A673 (cell line): ENCODE measurements around the gene ZNF367. TPM values are rescaled to one million over a fixed set of nuclear protein-coding genes. Genes with fewer than 3 reads are reported as not detected.
"Not testable (repeated sequence)": the region's sequence is repeated elsewhere in the genome, so short reads cannot be mapped to it uniquely, and the experiment has no call there.

Source experiments
- BruUV-seq: library from RNA; stranded (reverse); fragments of 400-500 nt; replicated peaks from 2 replicates; lab custom pipeline; 2021; lab: Mats Ljungman, UMichigan
- CTCF ChIA-PET: fragments of 300-600 bp; sonication (Branson Sonifier 250); formaldehyde crosslinking; loops from one replicate; lab custom pipeline; 2022; ENCODE audit warnings: antibody characterized with exemption; lab: Charles Lee
- POLR2A ChIA-PET: fragments of 300-600 bp; sonication (Branson Sonifier 250); formaldehyde crosslinking; loops from one replicate; lab custom pipeline; 2022; ENCODE audit warnings: antibody characterized with exemption; ENCODE audit not compliant: low non-redundant PET; lab: Charles Lee
- DNase-seq: peaks from one replicate; pipeline ENCODE4 v3.0.0-alpha.2; 2015; ENCODE audit warnings: low spot score
- H3K27ac ChIP-seq: fragments of 200-600 bp; sonication (generic); 2 replicates; pipeline ENCODE4 v1.5.1; 2016; ENCODE audit warnings: mixed run types, low read depth, mild to moderate bottlenecking, mixed read lengths, antibody characterized with exemption, low read length; ENCODE audit not compliant: poor library complexity, severe bottlenecking
- H3K27me3 ChIP-seq: fragments of 200-600 bp; sonication (generic); replicated peaks from 2 replicates; pipeline ENCODE4 v1.6.1; 2017; ENCODE audit warnings: mixed run types, low read depth, mild to moderate bottlenecking, mixed read lengths, antibody characterized with exemption, low read length; ENCODE audit not compliant: insufficient read depth, poor library complexity
- H3K36me3 ChIP-seq: fragments of 200-600 bp; sonication (generic); 2 replicates; pipeline ENCODE4 v1.6.1; 2016; ENCODE audit warnings: mixed run types, mild to moderate bottlenecking, mixed read lengths, antibody characterized with exemption, low read length; ENCODE audit not compliant: insufficient read depth, poor library complexity, severe bottlenecking
- H3K4me1 ChIP-seq: fragments of 200-600 bp; sonication (generic); 2 replicates; pipeline ENCODE4 v1.6.1; 2017; ENCODE audit warnings: mixed run types, mild to moderate bottlenecking, mixed read lengths, antibody characterized with exemption, low read length; ENCODE audit not compliant: insufficient read depth, poor library complexity, severe bottlenecking
- H3K4me3 ChIP-seq: fragments of 200-600 bp; sonication (generic); 2 replicates; pipeline ENCODE4 v1.5.1; 2016; ENCODE audit warnings: low read depth, mixed run types, mild to moderate bottlenecking, mixed read lengths, low read length; ENCODE audit not compliant: poor library complexity, severe bottlenecking
- H3K9me3 ChIP-seq: fragments of 200-600 bp; sonication (generic); 2 replicates; pipeline ENCODE4 v1.6.1; 2016; ENCODE audit warnings: mixed run types, low read depth, mild to moderate bottlenecking, mixed read lengths, antibody characterized with exemption, low read length; ENCODE audit not compliant: poor library complexity, severe bottlenecking
- EZH2 ChIP-seq: fragments of 200-600 bp; sonication (generic); IDR thresholded peaks from 2 replicates; pipeline ENCODE4 v1.6.1; 2017; ENCODE audit warnings: borderline replicate concordance, low read depth, mild to moderate bottlenecking, mixed read lengths, antibody characterized with exemption, low read length; ENCODE audit not compliant: poor library complexity, severe bottlenecking
- intact Hi-C: fragments of 100-400 bp; cut with micrococcal nuclease; formaldehyde crosslinking; loops from one replicate; pipeline ENCODE4 v1.10.0; 2022; ENCODE audit not compliant: unreplicated experiment
- total RNA-seq: library from RNA; stranded (reverse); gene quantifications from 2 replicates; pipeline ENCODE4 v1.2.3, GENCODE V29; 2021
- TF ChIP-seq, protein P1 (sequence below): fragments of 300-800, 200-600 bp; sonication (generic); conservative IDR thresholded peaks from 2 replicates; pipeline ENCODE4 v1.5.1; 2017; ENCODE audit warnings: low read depth, mild to moderate bottlenecking, antibody characterized with exemption, low read length, moderate library complexity, mixed read lengths

ZNF367 gene
- total RNA-seq, 1 experiment from 2014 or later, result 14.6 TPM

DNA sequence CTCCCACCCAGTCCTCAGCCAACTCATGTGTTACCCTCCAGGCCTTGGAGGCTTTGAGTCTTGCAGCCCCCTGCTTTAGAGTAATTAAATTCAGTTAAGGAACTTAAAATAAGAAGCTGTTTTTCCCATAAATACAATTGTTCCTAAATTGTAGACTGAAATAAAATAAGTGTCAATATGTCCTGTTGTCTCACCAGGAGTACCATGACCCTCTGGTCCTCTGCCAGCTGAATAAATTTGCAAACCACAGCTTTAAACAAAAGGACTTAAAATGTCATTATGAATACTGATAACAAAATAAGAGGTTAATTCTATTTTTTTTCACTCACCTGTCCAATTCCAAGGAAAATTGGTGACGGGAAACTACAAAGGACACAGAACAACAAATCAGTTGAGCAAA, 50.2 kb downstream of the ZNF367 start:
- DNase-seq, result no peak
- Histone ChIP-seq H3K4me1 (no peaks in the 10 kb centered on the region), H3K9me3 (no peaks in the 10 kb centered on the region), H3K27ac (no peak overlapping the region), H3K36me3 (no peaks in the 10 kb centered on the region), H3K27me3 (no peaks in the 10 kb centered on the region), H3K4me3 (no peak overlapping the region)
- ChIA-PET CTCF (no interaction called here), POLR2A (no interaction called here)
- no TSS peak for BruUV-seq
- TF ChIP-seq, protein P1, sequence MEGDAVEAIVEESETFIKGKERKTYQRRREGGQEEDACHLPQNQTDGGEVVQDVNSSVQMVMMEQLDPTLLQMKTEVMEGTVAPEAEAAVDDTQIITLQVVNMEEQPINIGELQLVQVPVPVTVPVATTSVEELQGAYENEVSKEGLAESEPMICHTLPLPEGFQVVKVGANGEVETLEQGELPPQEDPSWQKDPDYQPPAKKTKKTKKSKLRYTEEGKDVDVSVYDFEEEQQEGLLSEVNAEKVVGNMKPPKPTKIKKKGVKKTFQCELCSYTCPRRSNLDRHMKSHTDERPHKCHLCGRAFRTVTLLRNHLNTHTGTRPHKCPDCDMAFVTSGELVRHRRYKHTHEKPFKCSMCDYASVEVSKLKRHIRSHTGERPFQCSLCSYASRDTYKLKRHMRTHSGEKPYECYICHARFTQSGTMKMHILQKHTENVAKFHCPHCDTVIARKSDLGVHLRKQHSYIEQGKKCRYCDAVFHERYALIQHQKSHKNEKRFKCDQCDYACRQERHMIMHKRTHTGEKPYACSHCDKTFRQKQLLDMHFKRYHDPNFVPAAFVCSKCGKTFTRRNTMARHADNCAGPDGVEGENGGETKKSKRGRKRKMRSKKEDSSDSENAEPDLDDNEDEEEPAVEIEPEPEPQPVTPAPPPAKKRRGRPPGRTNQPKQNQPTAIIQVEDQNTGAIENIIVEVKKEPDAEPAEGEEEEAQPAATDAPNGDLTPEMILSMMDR, result no peak
- TF ChIP-seq EZH2, result no peak
- intact Hi-C loops, result no loop called here

DNA sequence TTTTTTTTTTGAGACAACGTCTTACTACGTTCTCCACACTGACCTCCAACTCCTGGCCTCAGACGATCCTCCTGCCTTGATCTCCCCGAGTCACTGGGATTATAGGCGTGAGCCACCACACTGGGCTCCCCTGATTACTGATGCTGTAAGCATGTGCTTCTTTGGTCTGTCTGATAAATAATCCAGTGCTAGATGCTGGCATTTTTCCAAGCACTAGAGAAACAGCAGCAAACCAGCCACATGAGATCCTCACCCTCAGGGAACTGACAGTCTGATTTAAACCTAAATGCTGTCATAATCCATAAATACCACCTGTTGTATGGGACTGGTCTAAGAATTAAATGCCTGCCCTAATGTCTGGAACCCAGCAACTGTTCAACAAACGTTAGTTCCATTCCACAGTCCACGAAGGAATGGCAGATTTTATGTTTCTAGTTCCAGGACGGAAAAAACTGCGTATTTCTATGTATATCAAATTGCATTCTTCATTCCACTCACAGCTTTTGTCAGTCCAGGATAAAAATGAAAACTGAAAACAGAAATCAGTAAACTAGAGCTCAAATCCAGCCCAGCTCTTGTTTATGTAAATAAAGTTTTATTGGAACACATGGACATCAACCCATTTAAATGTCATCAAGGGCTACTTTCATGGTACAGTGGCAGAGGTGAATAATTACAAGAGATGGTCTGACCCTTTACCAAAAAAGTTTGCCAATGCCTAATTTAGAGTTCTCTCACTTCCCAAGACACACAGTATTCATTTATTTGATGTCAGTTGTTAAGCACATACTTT, 54.8 kb downstream of the ZNF367 start:
- intact Hi-C loops, result no loop called here
- Histone ChIP-seq H3K4me3 (no peak overlapping the region), H3K27me3 (no peaks in the 10 kb centered on the region), H3K4me1 (no peaks in the 10 kb centered on the region), H3K36me3 (no peaks in the 10 kb centered on the region), H3K27ac (no peak overlapping the region), H3K9me3 (no peaks in the 10 kb centered on the region)
- POLR2A ChIA-PET, result no interaction called here
- CTCF ChIA-PET, result no interaction called here
- BruUV-seq, result no TSS peak
- TF ChIP-seq EZH2, result no peak
- TF ChIP-seq, protein P1, result no peak
- no peak for DNase-seq

DNA sequence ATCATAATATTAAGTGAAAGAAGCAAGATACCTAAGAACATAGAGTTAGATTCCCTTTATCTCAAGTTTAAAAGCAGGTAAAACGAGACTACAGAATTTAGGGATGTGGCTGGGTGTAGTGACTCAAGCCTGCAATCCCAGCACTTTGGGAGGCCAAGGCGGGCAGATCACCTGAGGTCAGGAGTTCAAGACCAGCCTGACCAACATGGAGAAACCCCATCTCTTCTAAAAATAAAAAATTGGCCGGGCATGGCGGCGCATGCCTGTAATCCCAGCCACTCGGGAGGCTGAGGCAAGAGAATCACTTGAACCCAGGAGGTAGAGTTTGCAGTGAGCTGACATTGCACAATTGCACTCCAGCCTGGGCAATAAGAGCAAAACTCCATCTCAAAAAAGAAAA, 56.1 kb downstream of the ZNF367 start:
- H3K9me3 ChIP-seq, CTCF ChIA-PET, DNase-seq, BruUV-seq, H3K36me3 ChIP-seq, H3K4me1 ChIP-seq, H3K27me3 ChIP-seq, H3K27ac ChIP-seq, H3K4me3 ChIP-seq, intact Hi-C loops, POLR2A ChIA-PET: not testable (repeated sequence)

DNA sequence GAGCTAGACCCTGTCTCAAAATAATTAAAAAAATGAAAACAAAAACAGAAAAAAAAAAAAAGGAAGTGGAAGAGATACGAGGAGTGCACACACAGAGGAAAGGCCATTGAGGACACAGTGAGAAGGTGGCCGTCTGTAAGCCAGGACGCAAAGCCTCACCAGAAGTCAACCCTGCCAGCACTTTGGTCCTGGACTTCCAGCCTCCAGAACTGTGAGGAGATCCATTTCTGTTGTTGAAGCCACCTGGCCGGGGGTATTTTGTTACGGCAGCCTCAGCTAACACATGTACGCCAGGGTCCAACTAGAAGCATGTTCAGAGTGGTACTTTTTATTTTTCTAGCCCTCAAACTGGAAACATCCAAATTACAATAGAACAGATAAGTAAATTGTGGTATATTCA, 56.5 kb downstream of the ZNF367 start:
- H3K36me3 ChIP-seq, result no peaks in the 10 kb centered on the region
- no peak overlapping the region for H3K27ac ChIP-seq
- no peaks in the 10 kb centered on the region for H3K27me3 ChIP-seq
- CTCF ChIA-PET, result no interaction called here
- no peaks in the 10 kb centered on the region for H3K4me1 ChIP-seq
- intact Hi-C loops, result no loop called here
- H3K4me3 ChIP-seq, result no peak overlapping the region
- no TSS peak for BruUV-seq
- POLR2A ChIA-PET, result interaction anchor here (0.5 kb wide), 1 partner anchor 88 kb away, joined by 3 read pairs; no protein-coding TSS in a partner anchor
- H3K9me3 ChIP-seq, result no peaks in the 10 kb centered on the region
- TF ChIP-seq EZH2, result no peak
- TF ChIP-seq, protein P1, result no peak
- DNase-seq, result no peak
